CD4-positive, alpha-beta T cell treated with Interferon alpha-2 for 1 hour (primary cell): ENCODE results near the gene ARPC1B.
A peak's percentile ranks its signal among the peaks of the same experiment; 100 is the strongest.
"Not testable (repeated sequence)": the region's sequence is repeated elsewhere in the genome, so short reads cannot be mapped to it uniquely, and the experiment has no call there.

Experiments
- DNase-seq, 2 donors: peaks; one replicate each; pipeline ENCODE4 v3.0.0-alpha.2; 2020 to 2022

ARPC1B gene

DNA sequence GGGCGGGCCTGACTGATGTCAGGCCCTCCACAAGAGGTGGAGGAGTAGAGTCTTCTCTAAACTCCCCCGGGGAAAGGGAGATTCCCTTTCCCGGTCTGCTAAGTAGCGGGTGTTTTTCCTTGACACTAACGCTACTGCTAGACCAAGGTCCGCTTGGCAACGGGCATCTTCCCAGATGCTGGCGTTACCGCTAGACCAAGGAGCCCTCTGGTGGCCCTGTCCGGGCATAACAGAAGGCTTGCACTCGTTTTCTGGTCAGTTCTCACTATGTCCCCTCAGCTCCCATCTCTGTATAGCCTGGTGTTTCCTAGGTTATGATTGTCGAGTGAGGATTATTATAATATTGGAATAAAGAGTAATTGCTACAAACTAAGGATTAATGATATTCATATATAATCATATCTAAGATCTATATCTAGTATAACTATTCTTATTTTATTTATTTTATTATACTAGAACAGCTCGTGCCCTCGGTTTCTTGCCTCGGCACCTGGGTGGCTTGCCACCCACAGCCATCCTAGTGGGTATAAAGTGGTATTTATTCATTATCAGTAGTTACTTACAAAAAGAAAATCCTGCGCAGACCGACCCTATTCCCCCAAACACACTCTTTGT, 41.1 kb downstream of the ARPC1B start:
- peak; percentile 17 to 35 for DNase-seq

GRCh38 chr7:99418260-99418659, 43.7 kb downstream of the ARPC1B start:
- DNase-seq = no peak

GRCh38 chr7:99419323-99420021, 44.9 kb downstream of the ARPC1B start:
- no peak for DNase-seq

- DNase-seq = no peak
These were observed 45.7 kb downstream of the ARPC1B start for GRCh38 chr7:99420213-99420612.

GRCh38 chr7:99420986-99421385, 46.5 kb downstream of the ARPC1B start:
- DNase-seq = no peak

DNA sequence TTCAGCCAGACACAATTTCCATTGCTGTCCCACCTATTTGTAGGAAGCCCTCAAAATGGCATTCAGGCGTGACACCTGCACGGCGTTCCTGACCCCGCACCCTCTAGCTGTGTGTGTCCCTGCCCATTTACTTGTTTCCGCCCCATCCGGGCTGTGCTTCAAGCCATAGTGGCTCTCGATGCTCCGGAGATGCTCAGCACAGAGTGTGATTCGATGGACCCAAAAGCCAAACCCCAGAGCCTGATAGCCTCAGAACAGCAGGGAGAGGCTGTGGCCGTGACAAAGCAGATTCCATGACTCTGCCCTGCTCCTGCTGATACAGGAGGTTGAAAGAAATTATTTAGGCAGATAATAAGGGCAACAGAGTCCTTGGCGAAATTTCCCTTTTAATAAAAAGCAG, 47.7 kb downstream of the ARPC1B start:
- DNase-seq = no peak

DNA sequence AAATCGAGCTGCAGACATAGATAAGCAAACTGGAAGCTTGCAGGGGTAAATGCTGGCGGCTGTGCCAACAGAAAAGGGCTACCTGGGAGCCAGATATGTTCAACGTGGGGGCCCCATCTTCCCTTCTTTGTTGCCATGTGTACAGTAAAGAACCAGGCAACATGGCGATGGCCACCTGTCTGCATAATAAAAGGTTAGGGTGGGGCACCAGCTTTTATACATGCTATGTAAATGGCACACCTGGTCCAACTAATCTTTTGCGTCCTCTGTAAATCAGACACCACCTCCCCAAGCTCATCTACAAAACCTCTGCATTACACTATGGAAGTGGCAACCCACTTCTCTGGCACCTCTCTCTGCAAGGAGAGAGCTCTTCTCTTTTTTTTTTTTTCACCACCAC, 48.1 kb downstream of the ARPC1B start:
- DNase-seq = no peak

GRCh38 chr7:99424932-99425730, 50.6 kb downstream of the ARPC1B start:
- no peak for DNase-seq

GRCh38 chr7:99428972-99429566, 54.5 kb downstream of the ARPC1B start:
- DNase-seq = peak in 1 of 2 donors; percentile 23

DNA sequence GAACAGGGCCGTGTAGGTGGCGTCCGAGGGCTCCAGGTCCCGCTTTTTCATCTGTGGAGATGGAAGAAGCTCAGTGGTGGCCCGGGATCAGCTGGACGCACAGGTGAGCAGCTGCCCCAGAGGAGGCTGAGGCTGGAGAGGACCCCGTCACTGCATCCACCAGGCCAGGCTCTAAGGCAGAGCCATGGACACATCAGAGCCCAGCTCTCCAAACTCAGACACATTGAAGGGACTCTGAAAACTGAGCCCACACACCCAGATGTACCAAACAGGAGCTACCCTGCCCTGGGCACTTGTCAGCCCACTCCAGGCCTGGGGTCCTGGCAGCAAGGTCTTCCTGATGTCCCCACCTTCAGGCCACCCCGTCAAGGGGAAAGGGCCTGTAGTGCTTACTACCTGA, 55.2 kb downstream of the ARPC1B start:
- no peak for DNase-seq

DNA sequence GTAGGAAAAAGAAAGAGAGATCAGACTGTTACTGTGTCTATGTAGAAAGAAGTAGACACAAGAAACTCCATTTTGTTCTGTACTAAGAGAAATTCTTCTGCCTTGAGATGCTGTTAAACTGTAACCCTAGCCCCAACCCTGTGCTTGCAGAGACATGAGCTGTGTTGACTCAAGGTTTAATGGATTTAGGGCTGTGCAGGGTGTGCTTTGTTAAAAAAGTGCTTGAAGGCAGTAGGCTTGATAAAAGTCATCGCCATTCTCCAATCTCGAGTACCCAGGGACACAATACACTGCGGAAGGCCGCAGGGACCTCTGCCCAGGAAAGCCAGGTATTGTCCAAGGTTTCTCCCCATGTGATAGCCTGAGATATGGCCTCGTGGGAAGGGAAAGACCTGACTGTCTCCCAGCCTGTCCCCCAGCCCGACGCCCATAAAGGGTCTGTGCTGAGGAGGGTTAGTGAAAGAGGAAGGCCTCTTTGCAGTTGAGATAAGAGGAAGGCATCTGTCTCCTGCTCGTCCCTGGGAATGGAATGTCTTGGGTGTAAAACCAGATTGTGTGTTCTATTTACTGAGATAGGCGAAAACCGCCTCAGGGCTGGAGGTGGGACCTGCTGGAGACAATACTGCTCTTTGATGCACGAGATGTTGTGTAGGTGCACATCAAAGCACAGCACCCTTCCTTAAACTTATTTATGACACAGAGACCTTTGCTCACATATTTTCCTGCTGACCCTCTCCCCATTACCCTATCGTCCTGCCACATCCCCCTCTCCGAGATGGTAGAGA, 57.4 kb downstream of the ARPC1B start:
- not testable (repeated sequence) for DNase-seq

DNA sequence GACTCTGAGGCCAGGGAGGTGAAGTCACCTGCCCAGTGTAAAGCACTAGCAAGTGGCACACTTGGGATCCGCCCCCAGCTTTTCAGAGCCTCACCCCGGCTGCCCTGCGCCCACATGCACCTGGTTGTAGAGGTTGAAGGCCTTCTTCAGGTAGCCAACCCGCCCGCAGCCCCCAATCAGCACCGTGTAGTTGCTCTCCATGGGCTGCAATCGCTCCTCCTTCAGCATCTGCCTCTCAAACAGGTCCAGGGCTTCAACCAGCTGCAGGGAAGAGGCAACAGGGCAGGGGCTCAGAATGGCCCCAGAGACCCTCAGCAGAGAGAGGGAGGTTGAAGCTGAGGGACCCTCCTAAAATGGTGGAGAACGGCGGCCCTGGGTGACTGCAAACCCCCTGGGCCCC, 58.6 kb downstream of the ARPC1B start:
- no peak for DNase-seq

- DNase-seq = no peak
These were observed 63.5 kb downstream of the ARPC1B start for GRCh38 chr7:99437946-99438572.

GRCh38 chr7:99438573-99439480, 64.3 kb downstream of the ARPC1B start, which contains the start of the genes CPSF4 and PTCD1:
TSS of gene CPSF4 (plus strand) at chr7:99438943. CDS start at chr7:99439083, 140 bp downstream.
TSS of gene PTCD1 (minus strand) at chr7:99438798. CDS start at chr7:99435242, 3,556 bp downstream.
- peak; percentile 92 to 93 for DNase-seq

DNA sequence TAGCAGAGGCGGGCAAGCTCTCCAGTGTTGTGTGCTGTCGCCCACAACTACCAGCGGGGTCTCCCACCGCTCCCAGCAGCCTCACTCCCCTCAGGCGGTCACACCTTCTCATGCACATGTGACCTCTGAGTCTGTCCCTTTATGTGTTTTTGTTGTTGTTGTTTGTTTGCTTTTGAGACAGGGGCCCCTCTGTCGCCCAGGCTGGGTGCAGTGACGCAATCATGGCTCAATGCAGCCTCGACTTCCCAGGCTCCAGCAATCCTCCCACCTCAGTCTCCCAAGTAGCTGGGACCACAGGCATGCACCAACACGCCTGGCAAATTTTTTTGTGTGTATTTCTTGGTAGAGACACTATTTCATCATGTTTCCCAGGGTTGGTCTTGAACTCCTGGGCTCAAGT, 65.7 kb downstream of the ARPC1B start:
- DNase-seq = no peak
